H1 (cell line): ENCODE measurements around the gene TRIM7. TPM values are rescaled to one million over a fixed set of nuclear protein-coding genes. Genes with fewer than 3 reads are reported as not detected.

Experiments used
- CTCF ChIA-PET: fragments of 300-600 bp; sonication (Branson Sonifier 250); formaldehyde crosslinking; loops from one replicate; lab custom pipeline; 2021; ENCODE audit not compliant: partially characterized antibody; lab: Charles Lee
- POLR2A ChIA-PET: fragments of 300-600 bp; sonication (Branson Sonifier 250); formaldehyde crosslinking; loops from one replicate; lab custom pipeline; 2021; ENCODE audit warnings: inconsistent platforms; ENCODE audit not compliant: partially characterized antibody; lab: Charles Lee
- DNase-seq, 2 experiments: peaks; one replicate each; pipeline versions ENCODE4 v3.0.0 to v3.0.0-alpha.2; 2010 to 2022; ENCODE audit warnings: low spot score in 2 of 2, low read depth in 1 of 2, mixed read lengths in 1 of 2
- FAIRE-seq: peaks from 2 replicates; lab custom pipeline; 2011; peaks lifted over from hg19 to GRCh38; lab: Jason Lieb, UNC
- H2AFZ ChIP-seq: 2 replicates; pipeline ENCODE4 v1.8.1; 2012; ENCODE audit warnings: low read length, inconsistent platforms
- H2AK5ac ChIP-seq: 2 replicates; pipeline ENCODE4 v1.6.1; 2013; ENCODE audit warnings: low read depth, low read length
- H2BK120ac ChIP-seq: replicated peaks from 2 replicates; pipeline ENCODE3; 2013; ENCODE audit warnings: low read depth, low read length, inconsistent platforms
- H2BK12ac ChIP-seq: 2 replicates; pipeline ENCODE4 v1.6.1; 2013; ENCODE audit warnings: low read depth, low read length
- H2BK15ac ChIP-seq: 2 replicates; pipeline ENCODE4 v1.6.1; 2013; ENCODE audit warnings: low read length
- H2BK20ac ChIP-seq: 2 replicates; pipeline ENCODE4 v1.6.1; 2013; ENCODE audit warnings: low read length
- H2BK5ac ChIP-seq: 2 replicates; pipeline ENCODE4 v1.6.1; 2013; ENCODE audit warnings: low read depth, low read length
- H3K14ac ChIP-seq: 2 replicates; pipeline ENCODE4 v1.6.1; 2013; ENCODE audit warnings: inconsistent platforms; ENCODE audit not compliant: insufficient read length
- H3K18ac ChIP-seq: 2 replicates; pipeline ENCODE4 v1.6.1; 2013; ENCODE audit warnings: low read length; ENCODE audit errors: extremely low read depth
- H3K23ac ChIP-seq: 2 replicates; pipeline ENCODE4 v1.6.1; 2013; ENCODE audit warnings: inconsistent platforms; ENCODE audit not compliant: insufficient read length
- H3K23me2 ChIP-seq: 2 replicates; pipeline ENCODE4 v1.6.1; 2013; ENCODE audit warnings: low read depth, low read length
- H3K27ac ChIP-seq: 2 replicates; pipeline ENCODE4 v1.6.1; 2011; ENCODE audit warnings: low read depth, low read length, inconsistent platforms
- H3K27me3 ChIP-seq, 4 experiments: replicated peaks in 1 of 4; 1 replicate in 1 of 4; 2 replicates in 3 of 4; pipeline versions ENCODE4 v1.6.1 to v1.8.1; 2011 to 2013; ENCODE audit warnings: low read length in 3 of 4, mild to moderate bottlenecking in 3 of 4, inconsistent platforms in 2 of 4, mixed read lengths in 2 of 4, moderate library complexity in 1 of 4; ENCODE audit not compliant: control insufficient read depth in 3 of 4, insufficient read depth in 3 of 4; ENCODE audit errors: extremely low read depth in 1 of 4
- H3K36me3 ChIP-seq, 4 experiments: 2 replicates each; pipeline versions ENCODE4 v1.6.1 to v1.8.1; 2011 to 2013; ENCODE audit warnings: mild to moderate bottlenecking in 4 of 4, low read length in 3 of 4, moderate library complexity in 2 of 4, control low read depth in 1 of 4, inconsistent platforms in 1 of 4; ENCODE audit not compliant: insufficient read depth in 4 of 4, control insufficient read depth in 2 of 4
- H3K4ac ChIP-seq: replicated peaks from 2 replicates; pipeline ENCODE3; 2013; ENCODE audit warnings: low read length, low read depth, mixed read lengths, inconsistent platforms; ENCODE audit not compliant: insufficient read length
- H3K4me1 ChIP-seq, 4 experiments: replicated peaks in 1 of 4; 1 replicate in 1 of 4; 2 replicates in 3 of 4; pipeline versions ENCODE4 v1.6.1 to v1.8.1; 2011 to 2013; ENCODE audit warnings: low read length in 3 of 4, inconsistent platforms in 2 of 4, mixed read lengths in 1 of 4; ENCODE audit not compliant: insufficient read depth in 4 of 4, control insufficient read depth in 3 of 4
- H3K4me2 ChIP-seq, 2 experiments: 2 replicates each; pipeline versions ENCODE4 v1.6.1 to v1.8.1; 2011 to 2013; ENCODE audit warnings: low read depth in 2 of 2, low read length in 2 of 2, control low read depth in 1 of 2, inconsistent platforms in 1 of 2, mild to moderate bottlenecking in 1 of 2; ENCODE audit not compliant: insufficient read depth in 1 of 2
- H3K4me3 ChIP-seq, 4 experiments: fragments of 200-600, 300-600 bp in 1 of 4; sonication (generic), shearing (Covaris generic), sonication (Bioruptor Twin) in 1 of 4; 2 replicates each; pipeline versions ENCODE4 v1.5.1 to v1.8.1; 2011 to 2016; ENCODE audit warnings: low read length in 4 of 4, low read depth in 3 of 4, control low read depth in 2 of 4, inconsistent platforms in 2 of 4, mild to moderate bottlenecking in 2 of 4, mixed read lengths in 1 of 4, moderate library complexity in 1 of 4; ENCODE audit not compliant: insufficient read depth in 2 of 4; ENCODE audit errors: extremely low read depth in 1 of 4
- H3K56ac ChIP-seq: replicated peaks from 2 replicates; pipeline ENCODE3; 2013; ENCODE audit warnings: low read depth, mild to moderate bottlenecking, mixed read lengths, low read length, inconsistent platforms; ENCODE audit not compliant: insufficient read length
- H3K79me1 ChIP-seq: 2 replicates; pipeline ENCODE4 v1.6.1; 2013; ENCODE audit warnings: low read depth, low read length, control low read depth
- H3K79me2 ChIP-seq, 2 experiments: 2 replicates each; pipeline versions ENCODE4 v1.6.1 to v1.8.1; 2012 to 2013; ENCODE audit warnings: low read length in 2 of 2, mild to moderate bottlenecking in 2 of 2, inconsistent platforms in 1 of 2; ENCODE audit not compliant: insufficient read depth in 2 of 2, control insufficient read depth in 1 of 2
- H3K9ac ChIP-seq, 4 experiments: replicated peaks in 1 of 4; 1 replicate in 1 of 4; 2 replicates in 3 of 4; pipeline versions ENCODE4 v1.6.1 to v1.8.1; 2011 to 2013; ENCODE audit warnings: low read depth in 3 of 4, low read length in 3 of 4, control low read depth in 2 of 4, mild to moderate bottlenecking in 2 of 4, moderate library complexity in 2 of 4, inconsistent platforms in 1 of 4; ENCODE audit errors: extremely low read depth in 1 of 4
- H3K9me3 ChIP-seq, 2 experiments: 2 replicates each; pipeline versions ENCODE4 v1.6.1 to v1.8.1; 2012 to 2013; ENCODE audit warnings: mild to moderate bottlenecking in 2 of 2, moderate library complexity in 2 of 2, control low read depth in 1 of 2, inconsistent platforms in 1 of 2, low read depth in 1 of 2, low read length in 1 of 2, mixed read lengths in 1 of 2; ENCODE audit not compliant: insufficient read depth in 2 of 2
- H4K20me1 ChIP-seq, 2 experiments: replicated peaks in 1 of 2; 2 replicates each; pipeline versions ENCODE3 to v1.8.1; 2011 to 2013; ENCODE audit warnings: inconsistent platforms in 2 of 2, low read length in 2 of 2, mild to moderate bottlenecking in 1 of 2; ENCODE audit not compliant: insufficient read depth in 2 of 2, control insufficient read depth in 1 of 2
- H4K5ac ChIP-seq: 2 replicates; pipeline ENCODE4 v1.6.1; 2013; ENCODE audit warnings: low read length, low read depth, mixed read lengths, inconsistent platforms; ENCODE audit not compliant: insufficient read length
- H4K8ac ChIP-seq: 2 replicates; pipeline ENCODE4 v1.8.0; 2013; ENCODE audit warnings: mild to moderate bottlenecking, moderate library complexity, low read length, inconsistent platforms; ENCODE audit not compliant: insufficient read depth; ENCODE audit errors: extremely low read depth
- H4K91ac ChIP-seq: replicated peaks from 2 replicates; pipeline ENCODE3; 2013; ENCODE audit warnings: low read length, mixed read lengths, inconsistent platforms; ENCODE audit not compliant: insufficient read length
- CTBP2 ChIP-seq: IDR thresholded peaks from 2 replicates; pipeline ENCODE4 v1.7.0; 2011; ENCODE audit warnings: borderline replicate concordance, mild to moderate bottlenecking, moderate library complexity, mixed read lengths, low read length; ENCODE audit not compliant: insufficient read depth, insufficient read length
- POLR2A ChIP-seq, 2 experiments: IDR thresholded peaks; 1 replicate in 1 of 2; 2 replicates in 1 of 2; pipeline ENCODE4 v1.6.1; 2011; ENCODE audit warnings: low read depth in 2 of 2, low read length in 2 of 2, mild to moderate bottlenecking in 2 of 2; ENCODE audit errors: control extremely low read depth in 1 of 2
- POLR2AphosphoS5 ChIP-seq: IDR thresholded peaks from 2 replicates; pipeline ENCODE4 v1.6.1; 2011; ENCODE audit warnings: low read depth, low read length
- SIN3A ChIP-seq, 2 experiments: IDR thresholded peaks in 1 of 2; conservative IDR thresholded peaks in 1 of 2; 2 replicates each; pipeline ENCODE4 v1.6.1; 2011 to 2012; ENCODE audit warnings: low read length in 2 of 2, improper control_type of control experiment in 1 of 2, low read depth in 1 of 2, mild to moderate bottlenecking in 1 of 2
- SP1 ChIP-seq: IDR thresholded peaks from 2 replicates; pipeline ENCODE4 v1.6.1; 2011; ENCODE audit warnings: low read depth, low read length
- TAF7 ChIP-seq: optimal IDR thresholded peaks from 2 replicates; pipeline ENCODE3; 2011; ENCODE audit warnings: low read depth, mild to moderate bottlenecking, inconsistent platforms, low read length, moderate library complexity, borderline replicate concordance
- WGBS, 2 experiments: shearing (Covaris generic) in 1 of 2; methylation state at CpG; one replicate each; pipeline versions ENCODE4 v1.1.6 to v1.1.7; 2013 to 2015; ENCODE audit warnings: low lambda C conversion rate in 2 of 2, mixed read lengths in 2 of 2, inconsistent platforms in 1 of 2, low coverage in 1 of 2, missing lambda C conversion rate in 1 of 2; ENCODE audit not compliant: insufficient replicate concordance in 2 of 2, insufficient coverage in 1 of 2, insufficient read length in 1 of 2; ENCODE audit errors: extremely low coverage in 1 of 2, missing lambda C conversion rate in 1 of 2; 5-methylcytosine and 5-hydroxymethylcytosine counted together
- polyA plus RNA-seq, 7 experiments: library from polyadenylated mRNA; depleted of rRNA in 3 of 7; stranded (reverse) in 5 of 7; unstranded in 2 of 7; fragments of >200 nt in 5 of 7; fragments of 200-250 nt in 2 of 7; gene quantifications; 1 replicate in 5 of 7; 2 replicates in 1 of 7; 4 replicates in 1 of 7; pipeline versions ENCODE4 v1.2.1 to v1.2.3, GENCODE V29; 2011 to 2013; ENCODE audit warnings: missing spikeins in 2 of 7, mixed read lengths in 2 of 7
- total RNA-seq: library from RNA; stranded (reverse); fragmentation: NEBNext Ultra II Directional; extraction: Animal tissue kit (Norgen Biotek cat#: 25700); gene quantifications from 2 replicates; pipeline ENCODE4 v1.2.1, GENCODE V29; 2021

The TRIM7 gene
- total and polyA plus RNA-seq, 2 of the 8 experiments (the other 6 are each of a cell fraction or from before 2014, with no cell fraction given), result 0.36 to 0.47 TPM

DNA sequence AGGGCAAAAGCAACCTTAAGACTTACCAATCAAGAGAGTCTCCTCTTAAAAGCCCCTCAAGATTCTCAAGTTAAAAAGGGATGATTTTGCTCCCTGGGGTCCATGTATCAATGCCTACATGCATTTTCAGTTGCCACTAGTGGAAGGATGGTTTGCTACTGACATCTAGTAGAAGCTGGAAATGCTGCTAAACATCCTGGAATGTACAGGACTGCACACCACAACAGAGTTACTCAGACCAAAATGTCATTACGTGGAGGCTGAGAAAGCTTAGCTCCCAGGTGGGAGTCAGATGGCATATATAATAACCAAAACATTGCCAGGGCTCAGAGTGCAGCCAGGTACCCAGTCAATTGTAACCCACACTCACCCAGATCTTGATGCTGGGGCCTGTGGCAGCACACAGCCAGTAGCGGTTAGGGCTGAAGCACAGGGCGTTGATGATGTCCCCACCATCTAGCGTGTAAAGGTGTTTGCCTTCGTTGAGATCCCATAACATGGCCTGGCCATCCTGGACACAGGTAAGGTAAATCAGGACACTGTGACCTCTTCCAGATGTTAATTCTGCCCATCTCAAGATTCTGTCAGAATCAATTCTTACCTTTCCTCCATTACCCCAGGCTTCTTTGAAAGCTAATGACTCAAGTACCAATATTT, 32.9 kb upstream of the TRIM7 start:
- H2BK5ac ChIP-seq, result no peak overlapping the region
- no peak overlapping the region for H2BK15ac ChIP-seq
- H3K4me3 ChIP-seq, result no peak overlapping the region
- no peak overlapping the region for H3K4me2 ChIP-seq
- no peak overlapping the region for H3K27ac ChIP-seq
- H3K4me1 ChIP-seq, result peaks cover 5 to 16% (median 8%) of the 10 kb centered on the region in 4 experiments
- H3K23me2 ChIP-seq, result peaks cover 3% of the 10 kb centered on the region; the same call in 1 of the 2 replicates
- no peak overlapping the region for H2BK120ac ChIP-seq
- H2BK12ac ChIP-seq, result no peak overlapping the region
- no peak overlapping the region for H4K91ac ChIP-seq
- no peak overlapping the region for H2AK5ac ChIP-seq
- H3K79me2 ChIP-seq, result peaks cover 16 to 30% of the 10 kb centered on the region in 2 experiments
- H3K27me3 ChIP-seq, result no peaks in the 10 kb centered on the region
- peaks cover 26 to 34% of the 10 kb centered on the region in 2 experiments for H4K20me1 ChIP-seq
- H3K9me3 ChIP-seq, result no peaks in the 10 kb centered on the region
- ChIA-PET POLR2A (interaction anchor here (0.6 to 34.2 kb wide), 6 partner anchors 0 to 1311 kb away, joined by 3 to 1334 read pairs (median 54); partner anchors contain the start of genes RACK1, TRIM41, TRIM52 and TRIM7), CTCF (interaction anchor here (1.6 kb wide), 1 partner anchor 11 kb away, joined by 5 read pairs; no protein-coding TSS in a partner anchor)
- no peak overlapping the region for H3K56ac ChIP-seq
- H3K4ac ChIP-seq, result no peak overlapping the region
- peaks cover 60 to 88% (median 74%) of the 10 kb centered on the region in 4 experiments for H3K36me3 ChIP-seq
- DNase-seq (no peak), FAIRE-seq (no peak)
- no peak overlapping the region for H3K23ac ChIP-seq
- H4K8ac ChIP-seq, result no peak overlapping the region
- no peak overlapping the region for H2BK20ac ChIP-seq
- no peak overlapping the region for H4K5ac ChIP-seq
- no peak overlapping the region for H3K9ac ChIP-seq
- WGBS, 2 experiments, result 90% methylated on average over 5 of the region's 5 CpGs; no CpG with 5 or more reads in 1 of the 2 experiments
- H3K18ac ChIP-seq, result no peak overlapping the region
- H2AFZ ChIP-seq, result no peak overlapping the region
- 0 out of 2 replicates have a peak, but pooled peaks have one; percentile 7 for TF ChIP-seq SP1
- 0 out of 4 replicates have a peak, but pooled peaks of 1 of the 2 experiments have one; percentile 9 for TF ChIP-seq SIN3A (conservative IDR thresholded peaks at IDR 0.05 in 1 of 2, IDR thresholded peaks at IDR 0.05 in 1 of 2; ENCODE audit: low read depth in 1 of 2, low read length in 2 of 2)
- TF ChIP-seq POLR2AphosphoS5, result peak; percentile 89
- TF ChIP-seq CTBP2, result no peak
- peak in 1 of 2 experiments; percentile 70; a peak in 2 of 3 replicates for TF ChIP-seq POLR2A (IDR thresholded peaks at IDR 0.05; ENCODE audit: control extremely low read depth in 1 of 2, low read depth in 2 of 2, low read length in 2 of 2)
- no peak for TF ChIP-seq TAF7
- H3K14ac ChIP-seq, result no peak overlapping the region
- H3K79me1 ChIP-seq, result peaks cover 5% of the 10 kb centered on the region; the same call in 1 of the 2 replicates
